Calu3 (cell line): ENCODE results near the gene PACRG. TPM values are rescaled to one million over a fixed set of nuclear protein-coding genes. Genes with fewer than 3 reads are reported as not detected.
A peak's percentile ranks its signal among the peaks of the same experiment; 100 is the strongest.

Source experiments
- BruUV-seq: library from RNA; stranded (reverse); fragments of 400-500 nt; replicated peaks from 2 replicates; lab custom pipeline; 2021; lab: Mats Ljungman, UMichigan
- CTCF ChIA-PET: fragments of 300-600 bp; sonication (Branson Sonifier 250); formaldehyde crosslinking; loops from one replicate; lab custom pipeline; 2022; ENCODE audit warnings: antibody characterized with exemption; lab: Charles Lee
- DNase-seq: peaks from one replicate; pipeline ENCODE4 v3.0.0; 2022
- H3K27ac Mint-ChIP-seq: one replicate; pipeline ENCODE4 v1.8.0; 2022; ENCODE audit warnings: mixed read lengths; ENCODE audit not compliant: unreplicated experiment
- H3K27me3 Mint-ChIP-seq: one replicate; pipeline ENCODE4 v1.8.0; 2022; ENCODE audit warnings: mixed read lengths; ENCODE audit not compliant: unreplicated experiment
- H3K36me3 Mint-ChIP-seq: one replicate; pipeline ENCODE4 v1.8.0; 2022; ENCODE audit warnings: mild to moderate bottlenecking, moderate library complexity, mixed read lengths; ENCODE audit not compliant: insufficient read depth, unreplicated experiment
- H3K4me1 Mint-ChIP-seq: one replicate; pipeline ENCODE4 v1.8.0; 2022; ENCODE audit warnings: mild to moderate bottlenecking, low read depth, mixed read lengths; ENCODE audit not compliant: unreplicated experiment
- H3K4me3 Mint-ChIP-seq: one replicate; pipeline ENCODE4 v1.8.0; 2022; ENCODE audit warnings: mild to moderate bottlenecking, low read depth, moderate library complexity, mixed read lengths; ENCODE audit not compliant: unreplicated experiment
- H3K9me3 Mint-ChIP-seq: one replicate; pipeline ENCODE4 v1.8.0; 2022; ENCODE audit warnings: low read depth, mixed read lengths; ENCODE audit not compliant: unreplicated experiment
- intact Hi-C: fragments of 100-400 bp; cut with micrococcal nuclease; formaldehyde crosslinking; loops from one replicate; pipeline ENCODE4 v1.10.0; 2022; ENCODE audit not compliant: unreplicated experiment
- total RNA-seq: library from RNA; stranded (reverse); gene quantifications from 2 replicates; pipeline ENCODE4 v1.2.3, GENCODE V29; 2022
- TF ChIP-seq, protein P1 (sequence below): fragments of 200-600 bp; IDR thresholded peaks from one replicate; pipeline ENCODE4 v1.8.0; 2022; ENCODE audit warnings: antibody characterized with exemption; ENCODE audit not compliant: unreplicated experiment

Gene PACRG
- total RNA-seq, 1 experiment from 2014 or later: 1.5 TPM

DNA sequence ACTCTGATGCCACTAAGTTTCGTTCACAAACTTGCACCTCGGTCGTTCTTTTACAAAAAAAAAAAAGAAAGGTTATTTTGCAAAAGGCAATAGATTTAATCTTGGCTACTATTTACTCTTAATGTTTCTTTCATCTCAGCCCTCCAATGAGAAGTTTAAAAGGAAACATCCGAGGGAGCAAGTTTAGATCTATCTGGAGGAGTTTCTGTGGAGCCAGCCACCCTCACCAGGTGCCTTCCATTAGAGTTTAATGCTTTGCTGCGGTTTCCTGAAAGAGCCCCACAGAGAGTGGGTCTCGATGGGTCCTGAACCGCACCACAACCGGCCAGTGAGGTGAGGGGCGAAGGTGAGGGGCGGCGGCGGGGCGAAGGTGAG is 840 bp upstream of the PACRG start:
- Mint-ChIP-seq H3K36me3 (peaks cover 18% of the 10 kb centered on the region), H3K27me3 (no peaks in the 10 kb centered on the region), H3K27ac (peak overlapping the region; percentile 89), H3K4me1 (peaks cover 10% of the 10 kb centered on the region), H3K4me3 (peak overlapping the region; percentile 80), H3K9me3 (no peaks in the 10 kb centered on the region)
- no peak for DNase-seq
- intact Hi-C loops: loop anchor here (10.0 kb wide), 1 partner anchor 972 kb away; no protein-coding TSS in a partner anchor
- BruUV-seq: no TSS peak
- CTCF ChIA-PET: no interaction called here
- TF ChIP-seq, protein P1, sequence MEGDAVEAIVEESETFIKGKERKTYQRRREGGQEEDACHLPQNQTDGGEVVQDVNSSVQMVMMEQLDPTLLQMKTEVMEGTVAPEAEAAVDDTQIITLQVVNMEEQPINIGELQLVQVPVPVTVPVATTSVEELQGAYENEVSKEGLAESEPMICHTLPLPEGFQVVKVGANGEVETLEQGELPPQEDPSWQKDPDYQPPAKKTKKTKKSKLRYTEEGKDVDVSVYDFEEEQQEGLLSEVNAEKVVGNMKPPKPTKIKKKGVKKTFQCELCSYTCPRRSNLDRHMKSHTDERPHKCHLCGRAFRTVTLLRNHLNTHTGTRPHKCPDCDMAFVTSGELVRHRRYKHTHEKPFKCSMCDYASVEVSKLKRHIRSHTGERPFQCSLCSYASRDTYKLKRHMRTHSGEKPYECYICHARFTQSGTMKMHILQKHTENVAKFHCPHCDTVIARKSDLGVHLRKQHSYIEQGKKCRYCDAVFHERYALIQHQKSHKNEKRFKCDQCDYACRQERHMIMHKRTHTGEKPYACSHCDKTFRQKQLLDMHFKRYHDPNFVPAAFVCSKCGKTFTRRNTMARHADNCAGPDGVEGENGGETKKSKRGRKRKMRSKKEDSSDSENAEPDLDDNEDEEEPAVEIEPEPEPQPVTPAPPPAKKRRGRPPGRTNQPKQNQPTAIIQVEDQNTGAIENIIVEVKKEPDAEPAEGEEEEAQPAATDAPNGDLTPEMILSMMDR: no peak

GRCh38 chr6:162728197-162728596 is 423 bp downstream of the PACRG start:
- CTCF ChIA-PET: no interaction called here
- H3K4me1 Mint-ChIP-seq: peaks cover 10% of the 10 kb centered on the region
- peak overlapping the region; percentile 89 for H3K27ac Mint-ChIP-seq
- H3K27me3 Mint-ChIP-seq: no peaks in the 10 kb centered on the region
- TF ChIP-seq, protein P1: no peak
- TSS peak; percentile 39 for BruUV-seq
- H3K4me3 Mint-ChIP-seq: peak overlapping the region; percentile 80
- intact Hi-C loops: loop anchor here (10.0 kb wide), 1 partner anchor 973 kb away; no protein-coding TSS in a partner anchor
- H3K9me3 Mint-ChIP-seq: no peaks in the 10 kb centered on the region
- H3K36me3 Mint-ChIP-seq: peaks cover 18% of the 10 kb centered on the region
- no peak for DNase-seq

- intact Hi-C loops: loop anchor here (10.0 kb wide), 1 partner anchor 974 kb away; no protein-coding TSS in a partner anchor
- H3K4me3 Mint-ChIP-seq: peak overlapping the region; percentile 80
- DNase-seq: no peak
- H3K27me3 Mint-ChIP-seq: no peaks in the 10 kb centered on the region
- H3K9me3 Mint-ChIP-seq: no peaks in the 10 kb centered on the region
- peaks cover 14% of the 10 kb centered on the region for H3K4me1 Mint-ChIP-seq
- no TSS peak for BruUV-seq
- peak overlapping the region; percentile 89 for H3K27ac Mint-ChIP-seq
- TF ChIP-seq, protein P1: no peak
- peaks cover 18% of the 10 kb centered on the region for H3K36me3 Mint-ChIP-seq
- CTCF ChIA-PET: no interaction called here
Measured at GRCh38 chr6:162728706-162729105, 932 bp downstream of the PACRG start.

DNA sequence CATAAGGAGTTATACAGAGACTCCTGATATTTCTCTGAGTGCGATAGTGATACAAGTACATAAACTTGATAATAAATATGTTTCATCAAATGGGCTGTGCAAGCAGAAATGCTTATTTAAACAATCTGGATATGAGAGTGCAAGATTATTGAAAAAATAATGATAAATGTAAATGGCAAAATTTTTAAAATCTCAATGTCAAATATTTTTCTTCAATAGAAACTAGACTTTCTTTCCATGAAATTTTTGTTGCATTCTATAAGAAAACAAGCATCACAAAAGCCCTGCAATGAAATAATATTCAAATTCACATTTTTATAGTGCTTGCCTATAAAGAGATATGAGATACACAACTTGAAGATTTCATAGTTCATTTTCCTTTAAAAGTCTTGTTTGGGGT is 2.7 kb downstream of the PACRG start:
- H3K27me3 Mint-ChIP-seq: no peaks in the 10 kb centered on the region
- no peaks in the 10 kb centered on the region for H3K9me3 Mint-ChIP-seq
- CTCF ChIA-PET: no interaction called here
- intact Hi-C loops: loop anchor here (10.0 kb wide), 1 partner anchor 806 kb away; no protein-coding TSS in a partner anchor
- H3K4me1 Mint-ChIP-seq: peaks cover 17% of the 10 kb centered on the region
- H3K4me3 Mint-ChIP-seq: no peak overlapping the region
- no peak overlapping the region for H3K27ac Mint-ChIP-seq
- TF ChIP-seq, protein P1: no peak
- DNase-seq: no peak
- H3K36me3 Mint-ChIP-seq: peaks cover 18% of the 10 kb centered on the region
- no TSS peak for BruUV-seq
